HEK293T (cell line): ENCODE data around the gene MAP6D1.

Experiments used
- CTCF ChIA-PET: fragments of 350-600 bp; formaldehyde crosslinking; extraction: SDS; loops from one replicate; lab custom pipeline; 2021; ENCODE audit warnings: antibody characterized with exemption, inconsistent platforms; lab: Yijun Ruan, JAX
- POLR2A ChIA-PET: fragments of 350-600 bp; formaldehyde crosslinking; extraction: SDS; loops from one replicate; lab custom pipeline; 2020; ENCODE audit warnings: antibody characterized with exemption, inconsistent platforms; lab: Yijun Ruan, JAX
- DNase-seq: peaks from one replicate; pipeline ENCODE4 v3.0.0; 2012; ENCODE audit warnings: mixed read lengths; ENCODE audit errors: extremely low spot score
- ARNT ChIP-seq: fragments of 450-650 bp; IDR thresholded peaks from 2 replicates; pipeline ENCODE4 v1.6.1; 2017; ENCODE audit warnings: mild to moderate bottlenecking
- BHLHE40 ChIP-seq: fragments of 450-650 bp; IDR thresholded peaks from 2 replicates; pipeline ENCODE4 v1.6.1; 2016; ENCODE audit warnings: mild to moderate bottlenecking, moderate library complexity, borderline replicate concordance
- CTBP1 ChIP-seq: fragments of 450-650 bp; IDR thresholded peaks from 2 replicates; pipeline ENCODE4 v1.6.1; 2016; ENCODE audit warnings: borderline replicate concordance
- ELF4 ChIP-seq: fragments of 450-650 bp; IDR thresholded peaks from 2 replicates; pipeline ENCODE4 v1.6.1; 2017; ENCODE audit warnings: antibody characterized with exemption
- FOXA1 ChIP-seq: fragments of 450-650 bp; IDR thresholded peaks from 2 replicates; pipeline ENCODE4 v1.6.1; 2016; ENCODE audit warnings: mild to moderate bottlenecking
- FOXK2 ChIP-seq: fragments of 450-650 bp; IDR thresholded peaks from 2 replicates; pipeline ENCODE4 v1.6.1; 2016; ENCODE audit warnings: mild to moderate bottlenecking
- FOXM1 ChIP-seq: fragments of 450-650 bp; IDR thresholded peaks from 2 replicates; pipeline ENCODE4 v1.6.1; 2017; ENCODE audit warnings: mild to moderate bottlenecking, borderline replicate concordance
- HDGF ChIP-seq: fragments of 450-650 bp; IDR thresholded peaks from 2 replicates; pipeline ENCODE4 v1.6.1; 2017; ENCODE audit warnings: antibody characterized with exemption, borderline replicate concordance
- L3MBTL2 ChIP-seq: fragments of 450-650 bp; conservative IDR thresholded peaks from 2 replicates; pipeline ENCODE4 v1.6.1; 2016; ENCODE audit warnings: mild to moderate bottlenecking
- LEF1 ChIP-seq: fragments of 450-650 bp; IDR thresholded peaks from 2 replicates; pipeline ENCODE4 v1.6.1; 2017; ENCODE audit warnings: mild to moderate bottlenecking, borderline replicate concordance
- NFRKB ChIP-seq: fragments of 450-650 bp; IDR thresholded peaks from 2 replicates; pipeline ENCODE4 v1.6.1; 2016; ENCODE audit warnings: mild to moderate bottlenecking, moderate library complexity
- SP1 ChIP-seq: fragments of 450-650 bp; IDR thresholded peaks from 2 replicates; pipeline ENCODE4 v1.6.1; 2017
- SUZ12 ChIP-seq: fragments of 450-650 bp; IDR thresholded peaks from 2 replicates; pipeline ENCODE4 v1.6.1; 2016; ENCODE audit warnings: mild to moderate bottlenecking
- TARDBP ChIP-seq: fragments of 450-650 bp; IDR thresholded peaks from 2 replicates; pipeline ENCODE4 v1.6.1; 2016
- ZNF384 ChIP-seq: fragments of 450-650 bp; IDR thresholded peaks from 2 replicates; pipeline ENCODE4 v1.6.1; 2016
- TF ChIP-seq, protein P1 (sequence below): fragments of 450-650 bp; IDR thresholded peaks from 2 replicates; pipeline ENCODE4 v1.6.1; 2016

MAP6D1 gene

DNA sequence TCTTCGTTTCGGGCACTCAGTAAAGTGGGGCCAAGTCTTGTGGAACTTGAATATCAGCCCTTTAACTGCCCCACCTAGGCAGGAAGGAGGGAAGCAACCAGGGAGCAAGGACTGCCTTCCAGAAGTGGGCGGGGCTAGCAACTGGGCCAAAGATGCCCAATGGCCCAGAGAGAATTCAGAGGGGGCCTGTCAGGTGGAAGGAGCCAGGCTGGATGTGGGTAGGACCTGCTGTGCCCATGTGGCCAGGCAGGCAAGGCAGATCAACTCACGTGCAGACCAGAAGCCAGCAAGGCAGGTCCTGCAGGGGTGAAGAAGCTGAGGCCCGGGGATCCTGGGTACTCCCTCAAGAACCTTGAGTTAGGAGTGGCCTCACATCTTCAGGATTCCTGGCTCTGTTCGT, 5.5 kb downstream of the MAP6D1 start:
- no peak for DNase-seq
- TF ChIP-seq NFRKB (no peak), FOXK2 (no peak)
- POLR2A ChIA-PET = no interaction called here
- CTCF ChIA-PET = no interaction called here

DNA sequence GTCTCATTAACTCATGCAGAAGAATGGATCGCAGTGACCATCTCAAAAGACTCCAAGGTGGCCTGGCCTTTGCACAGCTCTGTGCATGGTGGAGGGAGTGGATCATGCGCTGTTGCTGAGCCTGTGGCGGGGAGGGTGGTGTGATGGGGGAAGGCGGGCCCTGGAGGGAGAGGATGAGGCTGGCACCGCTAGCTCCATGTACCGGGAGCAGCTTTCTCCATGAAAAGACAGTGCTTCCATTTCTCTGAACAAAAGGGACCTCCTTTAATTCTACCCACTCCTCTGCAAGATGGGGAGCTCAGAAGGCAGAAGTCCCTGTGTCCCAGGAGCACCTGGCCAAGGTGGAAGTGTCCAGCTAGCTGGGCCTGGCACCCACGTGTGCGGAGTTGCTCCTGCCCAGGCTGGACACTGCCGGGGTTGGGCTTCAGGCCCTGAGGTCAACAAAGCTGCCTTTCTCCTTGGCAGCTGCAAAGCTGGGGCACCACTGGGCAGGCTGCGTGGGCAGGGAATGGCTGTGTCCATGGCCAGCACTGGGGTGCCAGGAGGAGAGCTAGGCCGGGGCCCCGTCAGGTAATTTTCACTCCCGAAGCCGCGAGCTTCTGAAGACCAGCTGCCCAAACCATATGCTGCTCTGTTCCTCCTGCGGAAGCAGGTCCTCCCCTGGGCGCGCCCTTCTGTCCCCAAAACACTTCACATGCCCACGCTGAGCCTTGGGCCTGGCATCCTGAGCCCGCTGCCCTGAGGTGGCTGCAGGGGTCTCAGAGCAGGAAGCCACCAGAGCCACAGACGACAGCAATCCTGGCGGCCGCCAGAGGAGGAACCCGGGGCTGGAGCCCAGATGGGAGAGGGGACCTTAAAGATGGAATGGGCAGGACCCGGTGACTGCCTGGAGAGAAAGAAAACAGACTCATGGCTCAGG, 6.4 kb downstream of the MAP6D1 start:
- CTCF ChIA-PET = no interaction called here
- POLR2A ChIA-PET = no interaction called here
- no peak for TF ChIP-seq ELF4
- TF ChIP-seq HDGF = no peak
- no peak for TF ChIP-seq SUZ12
- no peak for TF ChIP-seq BHLHE40
- no peak for TF ChIP-seq TARDBP
- TF ChIP-seq ZNF384 = no peak
- no peak for TF ChIP-seq FOXM1
- TF ChIP-seq ARNT = no peak
- no peak for TF ChIP-seq NFRKB
- no peak for TF ChIP-seq L3MBTL2
- no peak for TF ChIP-seq LEF1
- no peak for TF ChIP-seq SP1
- no peak for TF ChIP-seq CTBP1
- TF ChIP-seq FOXA1 = no peak
- no peak for TF ChIP-seq FOXK2
- TF ChIP-seq, protein P1, sequence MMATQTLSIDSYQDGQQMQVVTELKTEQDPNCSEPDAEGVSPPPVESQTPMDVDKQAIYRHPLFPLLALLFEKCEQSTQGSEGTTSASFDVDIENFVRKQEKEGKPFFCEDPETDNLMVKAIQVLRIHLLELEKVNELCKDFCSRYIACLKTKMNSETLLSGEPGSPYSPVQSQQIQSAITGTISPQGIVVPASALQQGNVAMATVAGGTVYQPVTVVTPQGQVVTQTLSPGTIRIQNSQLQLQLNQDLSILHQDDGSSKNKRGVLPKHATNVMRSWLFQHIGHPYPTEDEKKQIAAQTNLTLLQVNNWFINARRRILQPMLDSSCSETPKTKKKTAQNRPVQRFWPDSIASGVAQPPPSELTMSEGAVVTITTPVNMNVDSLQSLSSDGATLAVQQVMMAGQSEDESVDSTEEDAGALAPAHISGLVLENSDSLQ = no peak
- no peak for DNase-seq

DNA sequence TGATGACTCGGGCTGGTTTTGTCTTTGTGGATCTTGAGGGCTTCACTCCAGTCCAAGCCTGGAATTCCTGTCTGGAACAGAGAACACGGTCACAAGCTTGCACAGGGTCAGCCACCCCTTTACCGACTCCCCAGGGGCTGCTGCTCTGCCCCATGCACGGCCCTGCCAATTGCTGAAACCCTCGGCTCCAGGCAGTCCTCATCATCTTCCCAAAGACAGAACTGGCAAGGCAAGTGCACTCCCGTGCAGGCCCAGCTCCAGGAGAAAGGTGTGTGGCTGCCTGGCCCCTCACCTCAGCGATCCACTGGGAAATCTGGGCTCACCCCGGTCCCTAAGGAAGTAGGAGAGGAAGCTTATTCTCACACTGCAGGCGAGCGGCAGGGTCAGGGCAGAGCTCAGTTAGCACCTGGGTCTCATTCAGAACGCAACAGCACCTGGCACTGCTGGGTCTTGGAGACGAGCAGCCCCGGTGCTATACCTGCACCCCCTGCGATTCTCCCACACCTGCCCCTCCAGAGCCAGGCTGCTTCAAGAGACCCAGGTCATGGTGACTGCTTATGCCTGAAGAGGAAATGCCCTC, 7.2 kb downstream of the MAP6D1 start:
- CTCF ChIA-PET = no interaction called here
- no peak for TF ChIP-seq SUZ12
- no peak for TF ChIP-seq FOXM1
- TF ChIP-seq TARDBP = no peak
- no peak for TF ChIP-seq CTBP1
- no peak for TF ChIP-seq LEF1
- TF ChIP-seq L3MBTL2 = no peak
- TF ChIP-seq SP1 = no peak
- TF ChIP-seq, protein P1 = no peak
- TF ChIP-seq ARNT = no peak
- no peak for TF ChIP-seq ZNF384
- no peak for TF ChIP-seq HDGF
- TF ChIP-seq ELF4 = no peak
- no peak for TF ChIP-seq FOXA1
- TF ChIP-seq NFRKB = no peak
- no peak for TF ChIP-seq FOXK2
- no peak for TF ChIP-seq BHLHE40
- POLR2A ChIA-PET = no interaction called here
- no peak for DNase-seq

DNA sequence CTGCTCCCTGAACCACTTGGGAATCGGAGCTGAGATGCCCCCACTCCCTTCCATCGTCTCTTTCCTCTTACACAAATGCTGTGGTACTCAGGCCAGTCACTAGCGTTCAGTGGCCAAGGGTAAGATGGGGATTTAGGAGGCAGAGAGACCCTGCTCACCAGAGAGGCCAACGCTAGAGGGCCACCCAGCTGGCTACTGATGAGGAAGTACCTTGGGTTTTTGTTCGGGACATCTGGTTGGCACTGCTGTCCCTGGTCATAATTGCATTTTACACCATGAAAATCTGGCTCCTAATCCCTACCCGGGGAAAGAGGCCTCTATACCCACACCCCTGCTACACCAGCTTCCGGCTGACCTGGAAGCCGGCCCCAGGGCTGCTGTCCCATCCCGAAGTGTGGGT, 7.7 kb downstream of the MAP6D1 start:
- no peak for DNase-seq
- CTCF ChIA-PET = no interaction called here
- no peak for TF ChIP-seq SP1
- no peak for TF ChIP-seq TARDBP
- no peak for TF ChIP-seq L3MBTL2
- TF ChIP-seq FOXK2 = no peak
- TF ChIP-seq BHLHE40 = no peak
- no peak for TF ChIP-seq FOXM1
- TF ChIP-seq, protein P1 = no peak
- no peak for TF ChIP-seq FOXA1
- no peak for TF ChIP-seq ARNT
- no peak for TF ChIP-seq CTBP1
- TF ChIP-seq ELF4 = no peak
- POLR2A ChIA-PET = no interaction called here

DNA sequence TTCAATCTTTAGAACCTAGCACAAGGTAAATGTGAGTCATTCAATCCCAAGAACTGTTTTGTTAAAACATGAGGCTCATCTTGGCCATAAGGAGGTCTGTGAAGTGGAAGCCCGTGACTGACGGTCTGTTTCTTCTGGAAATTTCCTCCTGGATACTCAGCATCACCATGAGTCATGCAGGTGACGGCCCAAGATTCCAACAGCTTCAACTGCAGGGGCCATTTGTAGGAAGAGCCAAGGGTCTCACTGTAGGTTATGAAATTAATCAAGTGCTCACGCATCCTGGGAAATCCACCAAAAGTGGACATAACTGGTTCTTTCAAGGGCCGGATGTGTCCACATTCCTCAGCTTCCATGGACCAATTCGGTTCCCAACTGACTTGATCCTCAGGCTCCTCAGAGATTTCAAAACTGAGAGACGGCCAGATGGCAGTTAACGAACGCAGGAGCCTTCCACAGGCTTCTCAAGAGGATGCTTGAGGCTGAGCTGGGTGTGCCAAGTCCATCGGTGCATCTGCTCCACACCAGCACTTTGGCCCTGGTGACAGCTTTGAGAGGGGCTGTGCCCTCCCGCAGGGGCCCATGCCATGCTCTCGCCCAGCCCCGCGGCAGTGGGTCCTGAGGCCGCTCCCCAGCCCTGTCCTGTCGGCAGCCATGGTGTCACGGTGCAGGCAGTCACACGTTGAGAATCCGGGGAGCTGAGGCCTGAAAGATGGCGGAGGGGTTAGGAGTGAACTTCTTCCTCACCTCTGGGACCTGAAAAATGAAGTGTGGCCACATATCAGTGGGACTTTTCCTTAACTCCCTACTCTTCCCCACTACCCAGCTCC, 8.5 kb downstream of the MAP6D1 start:
- ChIA-PET CTCF (no interaction called here), POLR2A (no interaction called here)
- no peak for DNase-seq
- no peak for TF ChIP-seq FOXM1
- TF ChIP-seq LEF1 = no peak
- no peak for TF ChIP-seq SP1
- no peak for TF ChIP-seq FOXA1
- no peak for TF ChIP-seq ZNF384
- TF ChIP-seq ELF4 = no peak
- TF ChIP-seq, protein P1 = no peak
- TF ChIP-seq L3MBTL2 = no peak
- TF ChIP-seq NFRKB = no peak
- TF ChIP-seq SUZ12 = no peak
- TF ChIP-seq ARNT = no peak
- TF ChIP-seq BHLHE40 = no peak
- TF ChIP-seq FOXK2 = no peak
- no peak for TF ChIP-seq CTBP1
